Measurements from ENCODE around the gene GIT2.

Gene GIT2

DNA sequence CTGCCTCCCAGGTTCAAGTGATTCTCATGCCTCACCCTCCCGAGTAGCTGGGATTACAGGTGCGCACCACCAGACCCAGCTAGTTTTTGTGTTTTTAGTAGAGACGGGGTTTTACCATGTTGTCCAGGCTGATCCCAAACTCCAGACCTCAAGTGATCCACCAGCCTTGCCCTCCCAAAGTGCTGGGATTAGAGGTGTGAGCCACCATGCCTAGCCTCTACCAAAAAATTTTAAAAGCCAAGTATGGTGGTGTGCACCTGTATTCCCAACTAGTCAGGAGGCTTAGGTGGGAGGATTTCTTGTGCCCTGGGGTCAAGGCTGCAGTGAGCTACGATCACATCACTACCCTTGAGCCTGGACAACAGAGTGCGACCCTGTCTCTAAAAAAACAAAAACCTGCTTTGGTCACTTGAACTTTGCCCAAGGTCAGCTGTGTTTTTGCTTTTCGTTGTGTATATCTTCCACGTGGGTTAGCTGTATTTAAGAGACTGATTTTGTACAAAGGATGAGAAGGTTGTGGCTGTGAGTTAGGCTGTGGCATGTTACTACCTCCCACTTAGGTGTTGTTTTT, 39.5 kb upstream of the GIT2 start:
- H3K4me1 ChIP-seq, result peaks cover 0 to 23% (median 12%) of the 10 kb centered on the region in 4 donors
- no peak overlapping the region for H3K27ac ChIP-seq
- no peak for TF ChIP-seq CTCF (IDR thresholded peaks at IDR 0.05)
- no peaks in the 10 kb centered on the region for H3K27me3 ChIP-seq
- no peak for DNase-seq
- no peak overlapping the region for H3K4me3 ChIP-seq
- intact Hi-C loops (cut with DNase I; ENCODE audit: low total_unique reads), result no loop called here
- no peaks in the 10 kb centered on the region for H3K9me3 ChIP-seq
- H3K36me3 ChIP-seq, result peaks cover 7 to 68% (median 49%) of the 10 kb centered on the region in 3 donors

DNA sequence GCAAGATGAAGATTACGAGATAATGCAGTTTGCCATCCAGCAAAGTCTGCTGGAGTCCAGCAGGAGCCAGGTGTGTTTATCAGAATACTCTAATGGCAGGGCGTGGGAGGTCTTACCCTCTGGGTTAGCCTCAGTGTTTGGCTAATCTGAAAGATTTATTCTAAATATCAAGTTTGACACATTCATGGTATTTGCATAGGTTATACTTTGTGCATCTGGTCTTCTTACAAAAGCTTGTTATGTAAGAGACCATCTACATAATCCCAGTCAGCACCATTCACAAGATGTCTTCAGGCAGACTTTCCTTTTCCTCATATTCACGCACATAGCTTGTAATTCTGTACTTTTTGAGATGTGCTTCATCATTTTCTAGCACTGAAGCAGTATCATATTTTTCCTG, 37.7 kb upstream of the GIT2 start:
- H3K27me3 ChIP-seq, result no peaks in the 10 kb centered on the region
- H3K27ac ChIP-seq, result no peak overlapping the region
- TF ChIP-seq CTCF (IDR thresholded peaks at IDR 0.05), result no peak
- peaks cover 0 to 9% (median 4%) of the 10 kb centered on the region in 4 donors for H3K4me1 ChIP-seq
- no peak overlapping the region for H3K4me3 ChIP-seq
- H3K9me3 ChIP-seq, result no peaks in the 10 kb centered on the region
- H3K36me3 ChIP-seq, result peaks cover 22 to 85% (median 66%) of the 10 kb centered on the region in 3 donors
- intact Hi-C loops (cut with DNase I; ENCODE audit: low total_unique reads), result no loop called here
- no peak for DNase-seq

DNA sequence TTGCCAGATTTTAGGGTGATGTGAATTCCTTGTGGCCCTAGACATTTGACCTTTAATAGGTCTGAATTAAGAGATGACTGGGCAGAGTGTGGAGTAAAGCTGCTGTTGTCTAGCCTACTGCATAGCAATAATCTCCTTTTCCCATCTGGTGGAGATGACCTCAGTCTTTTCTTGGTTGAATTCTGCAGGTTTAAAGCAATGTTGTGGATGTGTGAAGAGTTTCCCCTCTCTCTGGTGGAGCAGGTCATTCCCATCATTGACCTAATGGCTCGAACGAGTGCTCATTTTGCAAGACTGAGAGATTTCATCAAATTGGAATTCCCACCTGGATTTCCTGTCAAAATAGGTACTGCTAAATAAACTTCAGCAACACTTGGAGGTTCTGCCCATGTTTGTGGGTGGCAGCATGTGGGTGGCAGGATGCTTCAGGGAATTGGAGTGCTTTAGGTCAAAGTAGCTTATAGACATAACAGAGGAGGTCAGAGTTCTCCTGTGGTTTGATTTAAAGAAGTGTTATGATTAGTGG, 33.2 kb upstream of the GIT2 start:
- intact Hi-C loops (cut with DNase I; ENCODE audit: low total_unique reads), result no loop called here
- no peak for TF ChIP-seq CTCF (IDR thresholded peaks at IDR 0.05)
- no peak overlapping the region for H3K4me3 ChIP-seq
- H3K27ac ChIP-seq, result no peak overlapping the region
- H3K27me3 ChIP-seq, result no peaks in the 10 kb centered on the region
- peaks cover 0 to 9% (median 5%) of the 10 kb centered on the region in 4 donors for H3K4me1 ChIP-seq
- peaks cover 33 to 80% (median 56%) of the 10 kb centered on the region in 3 donors for H3K36me3 ChIP-seq
- DNase-seq, result no peak
- H3K9me3 ChIP-seq, result no peaks in the 10 kb centered on the region

GRCh38 chr12:110028323-110028722, 32.2 kb upstream of the GIT2 start:
- no peaks in the 10 kb centered on the region for H3K9me3 ChIP-seq
- no peaks in the 10 kb centered on the region for H3K27me3 ChIP-seq
- peaks cover 0 to 19% (median 13%) of the 10 kb centered on the region in 4 donors for H3K4me1 ChIP-seq
- intact Hi-C loops (cut with DNase I; ENCODE audit: low total_unique reads), result no loop called here
- DNase-seq, result no peak
- H3K27ac ChIP-seq, result no peak overlapping the region
- no peak for TF ChIP-seq CTCF (IDR thresholded peaks at IDR 0.05)
- H3K36me3 ChIP-seq, result peaks cover 33 to 77% (median 46%) of the 10 kb centered on the region in 3 donors
- no peak overlapping the region for H3K4me3 ChIP-seq

DNA sequence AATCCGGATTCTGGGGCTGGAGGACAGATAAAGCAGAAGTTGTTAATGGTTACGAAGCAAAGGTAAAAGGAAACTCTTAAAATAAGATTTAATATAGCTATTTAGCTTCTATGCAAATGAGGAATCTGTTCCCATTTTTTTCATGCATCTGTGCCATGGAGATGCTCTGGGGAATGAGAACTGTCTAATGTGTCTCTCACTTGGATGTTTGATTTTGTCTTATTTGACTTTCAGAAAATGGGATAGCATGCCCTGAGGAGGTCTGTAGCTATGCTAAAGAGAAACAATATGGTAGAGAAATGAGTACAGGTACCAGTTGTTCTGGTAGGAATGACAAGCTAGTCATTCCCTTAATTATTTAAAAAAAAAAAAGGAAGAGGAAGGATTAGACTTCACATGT, 27.9 kb upstream of the GIT2 start:
- no peak for DNase-seq
- intact Hi-C loops (cut with DNase I; ENCODE audit: low total_unique reads), result no loop called here

More for the DNA sequence above, 27.9 kb upstream of the GIT2 start:
- Histone ChIP-seq H3K27me3 (no peaks in the 10 kb centered on the region), H3K4me3 (no peak overlapping the region), H3K4me1 (peaks cover 0 to 29% (median 19%) of the 10 kb centered on the region in 4 donors), H3K9me3 (no peaks in the 10 kb centered on the region), H3K27ac (peak overlapping the region; percentile 6 to 8), H3K36me3 (peaks cover 48 to 75% (median 52%) of the 10 kb centered on the region in 3 donors)
- no peak for TF ChIP-seq CTCF (IDR thresholded peaks at IDR 0.05)
